Progenitor cell of endocrine pancreas (in vitro differentiated cells): ENCODE measurements around the gene IGFBP4. TPM values are rescaled to one million over a fixed set of nuclear protein-coding genes. Genes with fewer than 3 reads are reported as not detected.

Experiments
- DNase-seq: peaks from one replicate; pipeline ENCODE4 v3.0.0; 2021; ENCODE audit warnings: low spot score; ENCODE audit not compliant: unreplicated experiment
- H3K27ac Mint-ChIP-seq: 2 replicates; pipeline ENCODE4 v1.8.0; 2021; ENCODE audit warnings: mild to moderate bottlenecking, moderate library complexity, mixed read lengths
- H3K27me3 Mint-ChIP-seq: 2 replicates; pipeline ENCODE4 v1.8.0; 2021; ENCODE audit warnings: mixed read lengths
- H3K36me3 Mint-ChIP-seq: 2 replicates; pipeline ENCODE4 v1.8.0; 2022; ENCODE audit warnings: mixed read lengths; ENCODE audit not compliant: insufficient read depth
- H3K4me1 Mint-ChIP-seq: 2 replicates; pipeline ENCODE4 v1.8.0; 2021; ENCODE audit warnings: low read depth, mixed read lengths
- H3K4me3 Mint-ChIP-seq: 2 replicates; pipeline ENCODE4 v1.8.0; 2021; ENCODE audit warnings: low read depth, mild to moderate bottlenecking, moderate library complexity, mixed read lengths
- H3K9me3 Mint-ChIP-seq: 2 replicates; pipeline ENCODE4 v1.8.0; 2021; ENCODE audit warnings: low read depth, mixed read lengths
- total RNA-seq: library from RNA; stranded (reverse); gene quantifications from 2 replicates; pipeline ENCODE4 v1.2.1, GENCODE V29; 2021
- TF ChIP-seq, protein P1 (sequence below): fragments of 200-600 bp; sonication (generic); IDR thresholded peaks from one replicate; pipeline ENCODE4 v1.5.0; 2021; ENCODE audit warnings: antibody characterized with exemption, mild to moderate bottlenecking; ENCODE audit not compliant: unreplicated experiment

The IGFBP4 gene
- total RNA-seq, 1 donor from 2014 or later = 3.6 TPM

DNA sequence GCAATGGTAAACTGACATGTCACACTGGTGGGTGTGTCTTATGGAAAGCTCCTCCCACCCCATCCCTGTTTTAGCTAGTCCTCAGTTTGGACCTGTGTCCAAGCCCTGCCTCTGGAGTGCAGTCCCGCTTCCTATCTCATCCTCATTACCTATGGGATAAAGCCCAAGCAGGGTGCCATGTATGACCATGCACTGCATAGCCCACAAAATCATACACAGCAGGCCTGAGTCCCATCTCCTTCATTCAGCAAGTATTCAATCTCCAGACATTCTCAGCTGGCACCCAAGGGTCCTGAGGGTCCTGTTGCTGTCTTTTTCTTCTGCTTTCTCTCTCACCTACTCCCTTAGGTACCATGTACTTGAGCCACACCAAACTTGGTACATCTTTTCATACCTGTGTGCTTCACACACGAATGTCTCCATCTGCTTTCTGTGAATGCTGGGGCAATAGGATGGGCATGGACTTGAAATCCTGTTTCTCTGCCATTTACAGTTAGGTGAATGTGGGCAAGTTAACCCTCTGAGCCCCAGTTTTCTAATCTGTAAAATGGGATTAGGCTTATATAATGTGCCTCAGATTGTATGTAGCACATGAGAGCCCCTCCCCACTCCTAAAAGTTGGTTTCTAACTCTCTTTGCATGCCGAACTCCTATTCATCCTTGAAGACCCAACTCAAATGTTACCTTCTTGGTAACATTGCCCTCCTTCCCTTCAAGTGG, 29.6 kb downstream of the IGFBP4 start:
- TF ChIP-seq, protein P1, sequence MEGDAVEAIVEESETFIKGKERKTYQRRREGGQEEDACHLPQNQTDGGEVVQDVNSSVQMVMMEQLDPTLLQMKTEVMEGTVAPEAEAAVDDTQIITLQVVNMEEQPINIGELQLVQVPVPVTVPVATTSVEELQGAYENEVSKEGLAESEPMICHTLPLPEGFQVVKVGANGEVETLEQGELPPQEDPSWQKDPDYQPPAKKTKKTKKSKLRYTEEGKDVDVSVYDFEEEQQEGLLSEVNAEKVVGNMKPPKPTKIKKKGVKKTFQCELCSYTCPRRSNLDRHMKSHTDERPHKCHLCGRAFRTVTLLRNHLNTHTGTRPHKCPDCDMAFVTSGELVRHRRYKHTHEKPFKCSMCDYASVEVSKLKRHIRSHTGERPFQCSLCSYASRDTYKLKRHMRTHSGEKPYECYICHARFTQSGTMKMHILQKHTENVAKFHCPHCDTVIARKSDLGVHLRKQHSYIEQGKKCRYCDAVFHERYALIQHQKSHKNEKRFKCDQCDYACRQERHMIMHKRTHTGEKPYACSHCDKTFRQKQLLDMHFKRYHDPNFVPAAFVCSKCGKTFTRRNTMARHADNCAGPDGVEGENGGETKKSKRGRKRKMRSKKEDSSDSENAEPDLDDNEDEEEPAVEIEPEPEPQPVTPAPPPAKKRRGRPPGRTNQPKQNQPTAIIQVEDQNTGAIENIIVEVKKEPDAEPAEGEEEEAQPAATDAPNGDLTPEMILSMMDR = no peak
- Mint-ChIP-seq H3K36me3 (no peaks in the 10 kb centered on the region), H3K4me3 (no peak overlapping the region), H3K27me3 (no peaks in the 10 kb centered on the region), H3K9me3 (peaks cover 6% of the 10 kb centered on the region), H3K4me1 (peaks cover 3% of the 10 kb centered on the region), H3K27ac (no peak overlapping the region)
- DNase-seq = no peak

DNA sequence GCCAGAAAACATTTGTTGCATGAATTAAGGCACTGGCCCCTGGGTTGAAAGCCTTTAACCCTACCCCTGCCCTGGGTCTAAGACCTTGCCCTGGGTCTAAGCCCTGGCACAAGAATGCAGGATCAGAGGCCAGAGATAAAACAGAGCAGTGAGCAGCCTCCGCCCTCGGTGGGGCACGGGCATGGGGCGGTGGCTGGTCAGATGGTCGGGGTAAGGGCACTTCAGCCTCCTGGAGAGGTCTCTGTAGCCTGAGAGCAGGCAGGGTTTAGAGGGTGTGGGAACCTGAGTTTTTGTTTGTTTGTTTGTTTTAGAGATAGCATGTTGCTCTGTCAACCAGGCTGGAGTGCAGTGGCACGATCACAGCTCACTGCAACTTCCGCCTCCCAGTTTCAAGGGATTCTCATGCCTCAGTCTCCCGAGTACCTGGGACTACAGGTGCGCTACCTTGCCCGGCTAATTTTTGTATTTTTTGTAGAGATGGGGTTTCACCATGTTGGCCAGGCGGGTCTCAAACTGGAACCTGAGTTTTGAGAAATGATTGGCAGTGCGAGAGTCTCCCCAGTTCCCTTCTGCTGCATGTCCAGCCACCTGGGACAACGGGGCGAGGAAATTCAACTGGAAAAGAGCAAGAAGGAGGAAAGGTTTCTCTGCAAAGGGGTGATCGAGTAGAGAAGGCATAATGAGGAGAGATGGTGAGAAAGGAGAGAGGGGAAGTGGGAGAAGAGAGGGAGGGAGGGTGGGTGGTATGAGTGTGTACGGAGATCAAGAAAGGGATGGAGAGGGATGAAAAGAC, 30.5 kb downstream of the IGFBP4 start:
- TF ChIP-seq, protein P1 = no peak
- Mint-ChIP-seq H3K4me3 (no peak overlapping the region), H3K36me3 (no peaks in the 10 kb centered on the region), H3K27me3 (peaks cover 1% of the 10 kb centered on the region), H3K9me3 (peaks cover 6% of the 10 kb centered on the region), H3K4me1 (peaks cover 3% of the 10 kb centered on the region), H3K27ac (no peak overlapping the region)
- no peak for DNase-seq

DNA sequence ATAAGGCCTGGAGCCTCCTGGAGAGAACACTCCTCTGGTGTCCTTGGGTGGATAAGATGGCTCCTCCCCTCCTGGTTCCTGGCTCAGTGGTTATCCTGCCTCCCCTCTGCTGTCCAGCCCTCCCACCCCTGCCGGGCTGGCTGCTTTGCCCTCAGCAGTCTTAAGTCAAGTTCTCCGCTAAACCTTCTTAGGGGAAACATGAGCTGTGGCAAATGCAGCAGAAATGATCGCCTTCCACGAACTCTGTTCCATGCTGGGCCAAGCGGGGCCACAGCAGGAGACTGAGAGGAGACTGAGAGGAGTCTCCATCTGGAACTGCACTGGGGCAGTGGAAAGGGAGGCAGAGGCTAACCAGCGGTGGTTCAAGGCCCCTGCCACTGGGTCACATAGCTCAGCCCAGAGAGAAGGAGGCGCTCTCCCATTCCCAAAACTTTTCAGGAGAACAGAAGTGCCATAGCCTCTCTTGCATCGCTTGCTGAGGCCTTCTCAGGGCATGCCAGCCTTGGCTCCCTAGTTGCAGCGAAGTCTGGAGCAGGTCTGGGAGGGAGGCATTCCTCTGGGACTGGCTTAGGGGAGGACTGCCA, 31.3 kb downstream of the IGFBP4 start:
- Mint-ChIP-seq H3K4me1 (peaks cover 3% of the 10 kb centered on the region), H3K4me3 (no peak overlapping the region), H3K36me3 (no peaks in the 10 kb centered on the region), H3K27ac (no peak overlapping the region), H3K9me3 (peaks cover 6% of the 10 kb centered on the region), H3K27me3 (peaks cover 3% of the 10 kb centered on the region)
- TF ChIP-seq, protein P1 = no peak
- no peak for DNase-seq

DNA sequence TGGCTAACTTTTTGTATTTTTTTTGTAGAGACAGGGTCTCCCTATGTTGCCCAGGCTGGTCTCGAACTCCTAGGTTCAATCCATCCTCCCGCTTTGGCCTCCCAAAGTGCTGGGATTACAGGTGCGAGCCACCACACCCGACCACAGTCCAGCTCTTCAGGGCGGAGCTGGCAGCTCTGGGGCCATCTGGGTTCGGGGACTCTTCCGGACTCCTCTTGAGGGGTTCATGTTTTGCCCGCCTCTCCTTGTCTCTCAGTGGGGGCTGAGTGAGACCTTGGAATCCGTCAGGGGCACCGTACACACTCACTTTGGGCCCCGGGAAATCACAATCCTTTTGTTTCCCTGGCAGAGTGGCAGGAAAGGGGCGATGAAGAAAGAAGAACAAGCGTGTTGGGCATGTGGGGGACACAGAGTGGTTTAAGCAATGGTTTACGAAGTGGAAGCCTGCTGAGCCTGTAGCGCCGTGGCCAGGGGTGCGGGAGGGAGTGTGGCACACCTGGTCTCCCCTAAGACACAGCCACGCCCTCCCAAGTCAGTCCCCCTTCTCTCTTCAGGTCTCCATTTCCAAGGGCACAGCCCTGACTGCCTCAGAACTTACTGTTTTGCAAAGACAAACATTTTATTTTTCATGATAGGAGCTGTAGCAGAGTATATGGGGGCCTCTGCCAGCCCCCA, 32.1 kb downstream of the IGFBP4 start:
- Mint-ChIP-seq H3K9me3 (peaks cover 6% of the 10 kb centered on the region), H3K27me3 (peaks cover 3% of the 10 kb centered on the region), H3K4me1 (peaks cover 3% of the 10 kb centered on the region), H3K27ac (no peak overlapping the region), H3K4me3 (no peak overlapping the region), H3K36me3 (no peaks in the 10 kb centered on the region)
- DNase-seq = no peak
- TF ChIP-seq, protein P1 = no peak

DNA sequence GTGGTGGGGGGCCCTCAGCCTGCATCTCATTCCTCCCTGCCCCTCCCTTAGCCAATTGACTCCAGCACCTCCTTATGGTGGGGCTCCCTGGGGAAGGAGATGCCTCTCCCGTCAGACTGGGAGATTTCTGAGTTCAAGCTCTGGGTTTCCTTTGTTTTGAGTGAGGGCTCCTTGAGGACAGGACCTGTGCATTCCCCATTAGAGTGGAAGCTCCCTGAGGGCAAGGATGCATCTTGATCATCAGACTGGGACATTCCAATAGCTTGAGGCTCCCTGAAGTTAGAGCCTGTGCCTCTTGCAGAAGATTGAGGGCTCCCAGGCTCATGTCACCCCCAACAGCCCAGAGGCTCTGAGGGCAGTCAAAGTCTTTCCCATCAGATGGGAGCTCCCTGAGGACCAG, 34.5 kb downstream of the IGFBP4 start:
- Mint-ChIP-seq H3K4me3 (no peak overlapping the region), H3K27ac (no peak overlapping the region), H3K4me1 (no peaks in the 10 kb centered on the region), H3K9me3 (peaks cover under 1% of the 10 kb centered on the region), H3K36me3 (no peaks in the 10 kb centered on the region), H3K27me3 (peaks cover 3% of the 10 kb centered on the region)
- no peak for DNase-seq
- TF ChIP-seq, protein P1 = no peak
